CD14-positive monocyte (primary cell): ENCODE measurements around the gene STEEP1. TPM values are rescaled to one million over a fixed set of nuclear protein-coding genes. Genes with fewer than 3 reads are reported as not detected.

Source experiments
- DNase-seq, 3 donors: peaks; one replicate each; pipeline ENCODE4 v3.0.0-alpha.2; 2011 to 2022
- H2AFZ ChIP-seq: 2 replicates; pipeline ENCODE4 v1.6.0; 2012; ENCODE audit warnings: mild to moderate bottlenecking, low read depth, low read length, inconsistent platforms; ENCODE audit not compliant: insufficient read depth, poor library complexity, severe bottlenecking
- H3K27ac ChIP-seq, 2 donors: 1 replicate in 1 of 2; 2 replicates in 1 of 2; pipeline ENCODE4 v1.5.1; 2012 to 2013; ENCODE audit warnings: low read length in 2 of 2, control low read depth in 1 of 2, inconsistent platforms in 1 of 2, low read depth in 1 of 2, mild to moderate bottlenecking in 1 of 2
- H3K27me3 ChIP-seq, 2 donors: one replicate each; pipeline versions ENCODE4 v1.6.0 to v1.6.1; 2011 to 2013; ENCODE audit warnings: low read length in 2 of 2; ENCODE audit not compliant: control insufficient read depth in 2 of 2, insufficient read depth in 2 of 2
- H3K36me3 ChIP-seq, 2 donors: replicated peaks in 1 of 2; 1 replicate in 1 of 2; 2 replicates in 1 of 2; pipeline versions ENCODE4 v1.5.1 to v1.6.1; 2012 to 2013; ENCODE audit warnings: low read length in 2 of 2, control low read depth in 1 of 2, inconsistent platforms in 1 of 2, mild to moderate bottlenecking in 1 of 2; ENCODE audit not compliant: insufficient read depth in 2 of 2, control insufficient read depth in 1 of 2
- H3K4me1 ChIP-seq, 2 donors: 1 replicate in 1 of 2; 2 replicates in 1 of 2; pipeline versions ENCODE4 v1.5.1 to v1.6.1; 2012 to 2013; ENCODE audit warnings: low read length in 2 of 2, control low read depth in 1 of 2, inconsistent platforms in 1 of 2, mild to moderate bottlenecking in 1 of 2, moderate library complexity in 1 of 2; ENCODE audit not compliant: insufficient read depth in 2 of 2, control insufficient read depth in 1 of 2
- H3K4me2 ChIP-seq: replicated peaks from 2 replicates; pipeline ENCODE3; 2012; ENCODE audit warnings: low read length, moderate library complexity, mild to moderate bottlenecking; ENCODE audit not compliant: poor library complexity, severe bottlenecking; ENCODE audit errors: extremely low read depth
- H3K4me3 ChIP-seq, 3 experiments: fragments of 200-600 bp in 1 of 3; sonication (generic) in 1 of 3; replicated peaks in 1 of 3; 1 replicate in 2 of 3; 2 replicates in 1 of 3; pipeline ENCODE4 v1.5.1; 2011 to 2013; ENCODE audit warnings: low read length in 3 of 3, mild to moderate bottlenecking in 3 of 3, control low read depth in 2 of 3, low read depth in 2 of 3, inconsistent platforms in 1 of 3, moderate library complexity in 1 of 3
- H3K79me2 ChIP-seq: 2 replicates; pipeline ENCODE4 v1.6.0; 2012; ENCODE audit warnings: mild to moderate bottlenecking, control low read depth, inconsistent platforms, low read length, moderate library complexity; ENCODE audit not compliant: insufficient read depth
- H3K9ac ChIP-seq: 2 replicates; pipeline ENCODE4 v1.6.0; 2017; ENCODE audit warnings: low read length, mild to moderate bottlenecking; ENCODE audit not compliant: insufficient read depth, poor library complexity, severe bottlenecking
- H3K9me3 ChIP-seq, 2 donors: replicated peaks in 1 of 2; 1 replicate in 1 of 2; 2 replicates in 1 of 2; pipeline versions ENCODE4 v1.5.1 to v1.6.1; 2012 to 2013; ENCODE audit warnings: low read length in 2 of 2, control low read depth in 1 of 2; ENCODE audit not compliant: control insufficient read depth in 1 of 2, insufficient read depth in 1 of 2
- H4K20me1 ChIP-seq: 2 replicates; pipeline ENCODE4 v1.6.0; 2012; ENCODE audit warnings: mild to moderate bottlenecking, low read length, control low read depth, moderate library complexity; ENCODE audit not compliant: insufficient read depth
- H3K27ac Mint-ChIP-seq, 7 donors: one replicate each; pipeline ENCODE4 v1.8.0; 2020; ENCODE audit warnings: mild to moderate bottlenecking in 7 of 7, mixed read lengths in 7 of 7, moderate library complexity in 6 of 7, inconsistent platforms in 2 of 7
- H3K27me3 Mint-ChIP-seq, 3 donors: one replicate each; pipeline ENCODE4 v1.8.0; 2021 to 2022; ENCODE audit warnings: low read depth in 3 of 3, mild to moderate bottlenecking in 3 of 3, mixed read lengths in 3 of 3, moderate library complexity in 3 of 3, inconsistent platforms in 1 of 3
- H3K36me3 Mint-ChIP-seq, 2 donors: one replicate each; pipeline ENCODE4 v1.8.0; 2020; ENCODE audit warnings: mixed read lengths in 2 of 2, inconsistent platforms in 1 of 2, mild to moderate bottlenecking in 1 of 2
- H3K4me1 Mint-ChIP-seq: one replicate; pipeline ENCODE4 v1.8.0; 2020; ENCODE audit warnings: mild to moderate bottlenecking, mixed read lengths
- H3K4me3 Mint-ChIP-seq, 2 donors: one replicate each; pipeline ENCODE4 v1.8.0; 2020; ENCODE audit warnings: mild to moderate bottlenecking in 2 of 2, mixed read lengths in 2 of 2, moderate library complexity in 1 of 2
- H3K9me3 Mint-ChIP-seq, 7 donors: one replicate each; pipeline ENCODE4 v1.8.0; 2020 to 2022; ENCODE audit warnings: mixed read lengths in 7 of 7, mild to moderate bottlenecking in 6 of 7, moderate library complexity in 6 of 7, inconsistent platforms in 2 of 7
- CTCF ChIP-seq: fragments of 200-600 bp; IDR thresholded peaks from one replicate; pipeline ENCODE4 v1.8.0; 2022; ENCODE audit warnings: antibody characterized with exemption, mild to moderate bottlenecking
- WGBS: methylation state at CpG from one replicate; pipeline ENCODE4 v1.1.5; 2013; ENCODE audit warnings: missing lambda C conversion rate; ENCODE audit not compliant: insufficient coverage; 5-methylcytosine and 5-hydroxymethylcytosine counted together
- intact Hi-C, 2 donors: fragments of 100-400 bp; cut with micrococcal nuclease; formaldehyde crosslinking; loops; one replicate each; pipeline versions ENCODE4 v1.15.0 to v1.15.1; 2023
- polyA plus RNA-seq, 3 donors: library from polyadenylated mRNA; depleted of rRNA in 1 of 3; unstranded in 2 of 3; stranded (reverse) in 1 of 3; fragments of 300-500 nt in 2 of 3; fragments of >200 nt in 1 of 3; fragmentation: Illumina TruSeq in 2 of 3; gene quantifications; 1 replicate in 2 of 3; 2 replicates in 1 of 3; pipeline ENCODE4 v1.2.3, GENCODE V29; 2012 to 2021

STEEP1 gene
- polyA plus RNA-seq, 3 donors: 10.6 to 13.2 (median 12.6) TPM

- no peaks in the 10 kb centered on the region for H3K9me3 Mint-ChIP-seq
- H3K4me1 Mint-ChIP-seq: peaks cover 5% of the 10 kb centered on the region
- H3K27ac Mint-ChIP-seq: no peak overlapping the region
- peak; percentile 48 for TF ChIP-seq CTCF
- Histone ChIP-seq H3K9ac (no peak overlapping the region), H3K4me3 (no peak overlapping the region), H3K9me3 (no peaks in the 10 kb centered on the region), H3K36me3 (no peaks in the 10 kb centered on the region), H3K79me2 (no peaks in the 10 kb centered on the region), H3K27me3 (no peaks in the 10 kb centered on the region), H4K20me1 (no peaks in the 10 kb centered on the region), H3K4me1 (peaks cover 2 to 4% of the 10 kb centered on the region in 2 donors), H3K27ac (no peak overlapping the region), H3K4me2 (no peak overlapping the region), H2AFZ (no peak overlapping the region)
- intact Hi-C loops: loop anchor here in 1 of 2 donors (10.0 kb wide), 1 partner anchor 53 kb away; the partner anchor contains the start of gene STEEP1
- H3K4me3 Mint-ChIP-seq: no peak overlapping the region
- DNase-seq: peak; percentile 29 to 49 (median 40)
- peaks cover 2 to 11% (median 3%) of the 10 kb centered on the region in 3 donors for H3K27me3 Mint-ChIP-seq
- WGBS: 100% methylated on average over 1 of the region's 14 CpGs
- no peaks in the 10 kb centered on the region for H3K36me3 Mint-ChIP-seq
Measured at GRCh38 chrX:119512146-119512800, 52.9 kb downstream of the STEEP1 start.

- Mint-ChIP-seq H3K4me1 (peaks cover 4% of the 10 kb centered on the region), H3K9me3 (no peaks in the 10 kb centered on the region), H3K27ac (no peak overlapping the region), H3K36me3 (no peaks in the 10 kb centered on the region), H3K27me3 (peaks cover 0 to 7% (median 3%) of the 10 kb centered on the region in 3 donors), H3K4me3 (no peak overlapping the region)
- no peak overlapping the region for H3K9ac ChIP-seq
- peaks cover 4 to 7% of the 10 kb centered on the region in 2 donors for H3K4me1 ChIP-seq
- no peaks in the 10 kb centered on the region for H3K9me3 ChIP-seq
- H2AFZ ChIP-seq: no peak overlapping the region
- 83% methylated on average over 1 of the region's 6 CpGs for WGBS
- H3K36me3 ChIP-seq: no peaks in the 10 kb centered on the region
- H3K4me3 ChIP-seq: no peak overlapping the region
- no peaks in the 10 kb centered on the region for H4K20me1 ChIP-seq
- intact Hi-C loops: no loop called here
- no peak for TF ChIP-seq CTCF
- no peak overlapping the region for H3K27ac ChIP-seq
- DNase-seq: no peak
- H3K4me2 ChIP-seq: no peak overlapping the region
- H3K79me2 ChIP-seq: no peaks in the 10 kb centered on the region
- H3K27me3 ChIP-seq: no peaks in the 10 kb centered on the region
Measured at GRCh38 chrX:119507206-119507605, 58.0 kb downstream of the STEEP1 start.
